GM12892 (cell line): ENCODE data around the gene BTG3. TPM values are rescaled to one million over a fixed set of nuclear protein-coding genes. Genes with fewer than 3 reads are reported as not detected.

Experiments
- DNase-seq: peaks from one replicate; pipeline ENCODE4 v3.0.0; 2011; ENCODE audit not compliant: insufficient read length
- FAIRE-seq: peaks from 2 replicates; lab custom pipeline; 2011; peaks lifted over from hg19 to GRCh38; lab: Jason Lieb, UNC
- POLR2A ChIP-seq: IDR thresholded peaks from 2 replicates; pipeline ENCODE4 v1.6.1; 2011; ENCODE audit warnings: low read depth, low read length, control low read depth
- POLR2AphosphoS5 ChIP-seq: IDR thresholded peaks from 2 replicates; pipeline ENCODE4 v1.6.1; 2011; ENCODE audit warnings: low read depth, low read length, control low read depth
- TAF1 ChIP-seq: IDR thresholded peaks from 2 replicates; pipeline ENCODE4 v1.6.1; 2011; ENCODE audit warnings: low read depth, mild to moderate bottlenecking, control low read depth, low read length, borderline replicate concordance
- polyA plus RNA-seq: library from polyadenylated mRNA; unstranded; fragments of >200 nt; gene quantifications from one replicate; pipeline ENCODE4 v1.2.1, GENCODE V29; 2012; ENCODE audit warnings: missing spikeins, inconsistent platforms; ENCODE audit not compliant: missing spikeins

BTG3 gene, protein sequence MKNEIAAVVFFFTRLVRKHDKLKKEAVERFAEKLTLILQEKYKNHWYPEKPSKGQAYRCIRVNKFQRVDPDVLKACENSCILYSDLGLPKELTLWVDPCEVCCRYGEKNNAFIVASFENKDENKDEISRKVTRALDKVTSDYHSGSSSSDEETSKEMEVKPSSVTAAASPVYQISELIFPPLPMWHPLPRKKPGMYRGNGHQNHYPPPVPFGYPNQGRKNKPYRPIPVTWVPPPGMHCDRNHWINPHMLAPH
- polyA plus RNA-seq, result 47.4 TPM

- DNase-seq (peak; percentile 82), FAIRE-seq (peak; percentile 94)
- TF ChIP-seq POLR2AphosphoS5 (peak; percentile 70), POLR2A (peak; percentile 86; the same call in 1 of the 2 replicates), TAF1 (peak; percentile 72)
Observed at GRCh38 chr21:17612565-17613241, at the start of gene BTG3. BTG3 (minus strand) TSS chr21:17612901; CDS start chr21:17609144, 3,757 bp downstream.

DNA sequence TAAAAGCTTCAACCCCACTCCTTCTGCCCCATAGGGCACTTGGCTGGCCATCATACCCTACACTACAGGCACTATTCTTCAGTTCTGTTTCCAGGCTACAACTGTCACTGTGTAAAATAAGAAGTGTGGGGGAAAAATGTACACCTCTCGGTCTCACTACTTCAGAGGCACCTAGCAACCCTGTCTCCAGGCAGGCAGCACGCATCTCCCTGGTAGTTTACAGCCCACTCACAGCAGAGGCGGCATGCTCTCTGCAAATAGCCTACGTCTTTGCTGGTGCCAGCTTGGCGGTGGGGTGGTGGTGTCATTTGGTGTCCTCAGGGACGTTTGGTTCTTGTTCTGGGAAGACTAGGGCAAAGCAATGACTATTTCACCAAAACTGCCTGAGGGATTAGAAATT lies 48.2 kb upstream of the BTG3 start:
- FAIRE-seq (no peak), DNase-seq (no peak)
- no peak for TF ChIP-seq TAF1
- no peak for TF ChIP-seq POLR2AphosphoS5

DNA sequence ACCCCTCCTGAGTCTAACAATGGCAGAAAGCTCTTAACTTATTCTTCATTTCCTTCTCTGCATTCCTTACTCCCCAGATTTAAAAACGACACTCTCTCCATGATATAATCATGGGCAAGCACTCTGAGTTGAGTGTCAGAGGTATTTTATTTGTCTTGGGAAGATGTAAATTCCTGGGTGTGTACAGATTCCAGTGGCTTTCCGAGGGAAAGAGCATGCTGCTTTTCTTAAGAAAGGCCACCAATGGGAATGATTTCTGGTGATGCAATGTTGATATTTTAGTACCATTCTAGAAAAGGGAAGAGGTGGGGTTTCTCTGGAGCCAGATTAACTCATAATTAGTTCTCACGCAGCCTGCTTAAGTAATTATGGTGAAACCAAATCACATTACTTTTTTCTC lies 47.8 kb upstream of the BTG3 start:
- no peak for TF ChIP-seq TAF1
- TF ChIP-seq POLR2AphosphoS5, result no peak
- TF ChIP-seq POLR2A, result no peak
- FAIRE-seq (no peak), DNase-seq (no peak)

DNA sequence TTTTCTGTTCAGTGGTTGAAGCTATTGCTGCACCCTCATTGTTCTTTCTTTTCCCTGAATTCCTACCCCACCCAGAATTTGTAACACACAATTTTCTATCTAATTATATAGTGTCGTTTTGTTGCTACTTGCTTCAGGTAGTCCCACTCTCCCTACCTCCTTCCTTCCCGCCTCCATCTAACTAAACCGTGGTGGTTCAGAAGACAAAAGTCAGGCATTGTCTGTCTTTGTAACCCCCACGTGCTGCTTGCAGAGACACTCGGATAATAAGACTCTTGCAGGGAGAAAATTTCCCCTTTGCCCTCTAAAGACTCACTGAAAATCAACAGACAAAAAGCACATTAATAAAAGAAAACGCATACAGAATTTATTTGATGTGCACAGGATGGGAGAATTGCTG lies 46.2 kb upstream of the BTG3 start:
- no peak for DNase-seq
- no peak for FAIRE-seq
- TF ChIP-seq POLR2A, result no peak
- no peak for TF ChIP-seq POLR2AphosphoS5
- no peak for TF ChIP-seq TAF1

GRCh38 chr21:17651526-17651925 lies 38.8 kb upstream of the BTG3 start:
- FAIRE-seq (no peak), DNase-seq (no peak)
- no peak for TF ChIP-seq POLR2AphosphoS5
- no peak for TF ChIP-seq TAF1
- no peak for TF ChIP-seq POLR2A

DNA sequence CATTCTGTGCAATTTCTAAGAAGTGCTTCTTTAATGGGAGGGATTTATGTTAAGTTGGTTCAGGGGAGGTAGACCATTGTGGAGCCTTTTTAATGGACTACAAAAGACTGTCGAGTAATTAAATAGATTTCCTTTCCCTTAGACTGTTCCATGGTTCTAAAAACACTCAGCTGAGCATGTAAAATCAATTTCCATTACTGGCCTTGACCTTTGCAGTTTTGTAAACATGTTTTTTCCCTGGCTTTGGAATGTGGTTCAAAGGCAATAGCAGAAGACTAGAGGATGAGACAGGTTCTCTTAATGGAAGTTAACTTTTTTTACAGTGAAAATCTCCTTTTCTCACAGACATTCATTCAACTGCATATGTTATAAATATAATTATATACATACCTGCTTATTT lies 37.6 kb upstream of the BTG3 start:
- no peak for TF ChIP-seq POLR2AphosphoS5
- TF ChIP-seq TAF1, result no peak
- no peak for TF ChIP-seq POLR2A
- FAIRE-seq (no peak), DNase-seq (no peak)

GRCh38 chr21:17646790-17647189 lies 34.1 kb upstream of the BTG3 start:
- TF ChIP-seq POLR2AphosphoS5, result no peak
- no peak for TF ChIP-seq POLR2A
- TF ChIP-seq TAF1, result no peak
- FAIRE-seq, result no peak
- no peak for DNase-seq

DNA sequence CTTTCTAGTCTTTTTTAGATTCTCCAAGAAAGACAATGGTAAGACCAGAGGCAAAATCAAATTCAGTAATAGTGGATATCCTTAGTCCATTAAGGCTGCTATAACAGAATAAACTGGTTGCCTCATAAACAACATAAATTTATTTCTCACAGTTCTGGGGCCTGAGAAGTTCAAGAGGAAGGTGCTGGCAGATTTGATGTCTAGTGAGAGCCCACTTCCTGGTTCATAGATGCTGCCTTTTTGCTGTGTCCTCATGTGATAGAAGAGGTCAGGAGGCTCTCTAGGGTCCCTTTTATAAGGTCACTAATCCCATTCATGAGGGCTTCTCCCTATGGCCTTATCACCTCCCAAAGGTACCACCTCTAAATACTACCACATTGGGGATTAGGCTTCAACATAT lies 31.5 kb upstream of the BTG3 start:
- TF ChIP-seq TAF1, result no peak
- no peak for TF ChIP-seq POLR2AphosphoS5
- no peak for TF ChIP-seq POLR2A
- FAIRE-seq (no peak), DNase-seq (no peak)

- no peak for TF ChIP-seq POLR2A
- TF ChIP-seq TAF1, result no peak
- no peak for TF ChIP-seq POLR2AphosphoS5
- no peak for DNase-seq
- no peak for FAIRE-seq
Observed at GRCh38 chr21:17640821-17641220, 28.1 kb upstream of the BTG3 start.

- FAIRE-seq (no peak), DNase-seq (no peak)
- TF ChIP-seq POLR2AphosphoS5 (no peak), POLR2A (no peak), TAF1 (no peak)
Observed at GRCh38 chr21:17636711-17637110, 24.0 kb upstream of the BTG3 start.

DNA sequence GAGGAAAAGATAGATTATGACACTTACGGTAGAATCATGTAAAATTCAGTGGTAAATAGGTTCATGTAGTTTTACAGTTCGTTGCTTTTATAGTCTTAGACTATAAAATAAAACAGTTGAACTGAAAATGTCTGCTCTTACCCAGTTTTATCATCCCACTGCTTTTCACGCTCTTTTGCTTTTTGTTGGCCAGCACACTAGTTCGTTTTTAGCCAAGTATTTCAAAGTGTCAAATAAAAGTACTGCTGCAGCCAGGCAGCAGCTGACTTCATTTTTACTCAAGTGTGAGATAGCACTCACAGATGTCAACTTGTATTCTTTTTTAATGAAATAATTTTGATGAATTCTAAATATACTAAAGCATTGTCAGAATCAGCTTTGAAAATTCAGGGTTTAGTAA lies 18.5 kb upstream of the BTG3 start:
- TF ChIP-seq TAF1 (no peak), POLR2A (no peak), POLR2AphosphoS5 (no peak)
- DNase-seq (no peak), FAIRE-seq (no peak)

DNA sequence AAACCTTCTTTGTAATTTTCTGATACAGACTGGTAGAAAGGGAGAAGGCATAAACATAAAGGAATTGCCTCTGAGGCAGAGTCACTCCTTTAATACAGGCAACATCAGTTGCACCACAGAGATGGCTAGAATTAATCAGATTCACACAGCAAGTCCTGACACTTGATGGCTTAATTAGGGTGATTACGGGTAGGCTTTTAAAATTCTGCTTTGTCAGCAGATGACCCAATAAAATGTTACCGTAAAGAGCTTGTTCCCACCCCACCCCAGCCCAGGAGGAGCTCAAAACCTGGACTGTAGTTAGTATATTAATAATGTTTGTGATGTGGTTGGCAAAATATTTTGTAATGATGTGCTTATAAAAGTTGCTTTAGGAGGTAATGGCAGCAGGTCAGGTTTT lies 9.3 kb upstream of the BTG3 start:
- no peak for FAIRE-seq
- no peak for DNase-seq
- TF ChIP-seq POLR2AphosphoS5 (no peak), TAF1 (no peak)
